Right cardiac atrium (tissue), 5 donors: ENCODE data around the gene FOXN4. TPM values are rescaled to one million over a fixed set of nuclear protein-coding genes. Genes with fewer than 3 reads are reported as not detected.

Experiments used
- ATAC-seq, 2 donors: fragments of 200-7000 bp; cut with Tn5 transposase; one replicate each; pipeline versions ENCODE4 v1.8.0 to v1.9.1; 2020; ENCODE audit warnings: moderate library complexity in 2 of 2, mild to moderate bottlenecking in 1 of 2
- DNase-seq, 3 donors: peaks; one replicate each; pipeline ENCODE4 v3.0.0-alpha.2; 2020
- H3K27ac ChIP-seq: one replicate; pipeline ENCODE4 v1.5.1; 2013; ENCODE audit warnings: mild to moderate bottlenecking, low read length, control low read depth, moderate library complexity
- H3K27me3 ChIP-seq: one replicate; pipeline ENCODE4 v1.6.1; 2013; ENCODE audit not compliant: control insufficient read depth, insufficient read depth
- H3K4me1 ChIP-seq: one replicate; pipeline ENCODE4 v1.6.1; 2013; ENCODE audit warnings: low read length; ENCODE audit not compliant: control insufficient read depth, insufficient read depth
- H3K4me3 ChIP-seq: one replicate; pipeline ENCODE4 v1.5.1; 2013; ENCODE audit warnings: low read length, control low read depth
- H3K9me3 ChIP-seq: one replicate; pipeline ENCODE4 v1.6.1; 2013; ENCODE audit warnings: low read length; ENCODE audit not compliant: control insufficient read depth
- WGBS: extraction: QIAGEN DNeasy Blood & Tissue Kit; methylation state at CpG from one replicate; pipeline ENCODE4 v1.1.7; 2013; 5-methylcytosine and 5-hydroxymethylcytosine counted together
- intact Hi-C, 4 donors: fragments of 100-400 bp; cut with DNase I; formaldehyde crosslinking; loops; one replicate each; pipeline versions ENCODE4 v1.11.0 to v1.14.0; 2022 to 2023
- polyA plus RNA-seq: library from polyadenylated mRNA; stranded (reverse); fragments of 200-250 nt; gene quantifications from one replicate; pipeline ENCODE4 v1.2.3, GENCODE V29; 2013
- total RNA-seq, 4 donors: library from RNA; stranded (reverse); fragmentation: NEBNext Ultra II Directional; extraction: Animal tissue kit (Norgen Biotek cat#: 25700); gene quantifications; one replicate each; pipeline ENCODE4 v1.2.1, GENCODE V29; 2021
- donor health status: healthy with polysubstance abuse.
- donor health status: DM: no; HTN: yes; CAD: no.
- donor health status: DM: no; HTN: no; CAD: no.
- donor health status: DM: no; HTN: yes; CAD: no; lungs with severe emphysema.
- donor health status: DM: yes; HTN: yes; CAD: no.

The FOXN4 gene
- total and polyA plus RNA-seq, 5 donors = not detected

DNA sequence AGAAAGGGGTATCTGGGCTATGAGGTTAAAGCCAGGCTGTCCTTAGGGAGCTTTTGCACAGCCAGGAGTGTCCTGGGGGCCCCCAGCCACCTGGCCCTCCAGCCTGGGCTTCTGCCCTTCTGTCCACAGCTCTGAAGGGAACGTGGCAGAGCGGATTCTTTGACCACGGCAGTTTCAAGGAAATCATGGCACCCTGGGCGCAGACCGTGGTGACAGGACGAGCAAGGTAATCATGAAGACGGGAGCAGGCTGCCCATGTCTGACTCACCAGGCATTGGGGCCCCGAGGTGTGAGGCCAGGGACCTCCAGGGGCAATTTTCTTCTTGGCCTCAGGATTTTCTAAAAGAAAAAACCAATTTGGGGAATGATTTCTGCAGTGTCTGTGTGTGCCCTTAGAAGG is 53.1 kb downstream of the FOXN4 start:
- ATAC-seq = no peak
- H3K27ac ChIP-seq = no peak overlapping the region
- no peaks in the 10 kb centered on the region for H3K9me3 ChIP-seq
- WGBS = 82% methylated on average over 8 of the region's 8 CpGs
- intact Hi-C loops = no loop called here
- no peaks in the 10 kb centered on the region for H3K27me3 ChIP-seq
- no peaks in the 10 kb centered on the region for H3K4me1 ChIP-seq
- DNase-seq = no peak
- H3K4me3 ChIP-seq = no peak overlapping the region

DNA sequence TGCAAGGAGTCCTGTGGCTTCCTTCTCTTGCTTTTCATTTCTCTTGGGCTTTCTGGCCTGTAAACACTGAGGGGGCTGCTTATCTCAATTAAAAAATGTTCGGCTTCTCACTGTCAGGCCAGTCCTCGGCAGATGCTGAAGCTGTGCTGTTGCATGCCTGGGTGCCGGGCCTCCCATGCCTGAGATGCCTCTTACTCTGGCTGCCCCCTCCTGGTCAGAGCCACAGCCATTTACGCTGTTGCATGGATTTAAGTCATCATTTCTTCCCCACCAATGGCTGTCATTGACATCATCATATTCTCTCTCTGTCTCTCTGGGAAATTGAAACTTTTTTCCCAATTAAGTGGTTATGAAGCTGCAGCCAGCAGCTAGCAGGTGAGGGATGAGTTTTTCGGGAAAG is 53.7 kb downstream of the FOXN4 start:
- Histone ChIP-seq H3K27ac (no peak overlapping the region), H3K4me1 (no peaks in the 10 kb centered on the region), H3K9me3 (no peaks in the 10 kb centered on the region), H3K4me3 (no peak overlapping the region), H3K27me3 (no peaks in the 10 kb centered on the region)
- DNase-seq = no peak
- ATAC-seq = no peak
- intact Hi-C loops = no loop called here
- WGBS = 62% methylated on average over 5 of the region's 5 CpGs

DNA sequence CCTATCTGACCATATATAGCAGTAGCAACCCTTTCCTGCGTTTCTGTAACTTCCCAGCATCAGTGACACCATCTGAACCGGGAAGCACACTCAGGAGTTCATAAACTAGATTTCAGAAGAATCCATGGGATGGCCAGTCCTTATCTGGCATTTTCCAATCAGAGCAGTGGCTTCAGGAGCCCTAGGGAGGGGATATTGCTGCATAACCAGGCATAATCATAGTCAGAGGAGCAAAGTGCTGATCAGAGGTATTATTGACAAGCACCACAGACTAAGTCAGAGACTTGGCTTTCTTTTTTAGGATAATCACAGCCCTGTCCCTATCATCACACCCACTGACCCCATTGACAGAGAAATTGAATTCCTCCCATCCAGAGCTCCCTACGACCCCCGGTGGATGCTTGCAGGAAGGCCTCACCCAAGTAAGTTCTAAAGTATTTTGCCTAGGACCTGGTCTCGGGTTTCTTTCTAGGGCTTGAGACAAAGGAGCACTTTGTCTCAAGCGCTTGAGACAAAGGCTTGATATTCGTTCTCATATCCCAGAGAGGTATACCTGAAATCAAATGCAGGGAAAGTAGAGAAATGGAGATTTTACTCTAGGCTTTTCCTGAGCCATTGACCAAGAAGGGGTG is 55.1 kb downstream of the FOXN4 start:
- ATAC-seq (no peak), DNase-seq (no peak)
- intact Hi-C loops = no loop called here
- WGBS = 95% methylated on average over 7 of the region's 7 CpGs
- Histone ChIP-seq H3K9me3 (no peaks in the 10 kb centered on the region), H3K27ac (no peak overlapping the region), H3K4me1 (no peaks in the 10 kb centered on the region), H3K27me3 (no peaks in the 10 kb centered on the region), H3K4me3 (no peak overlapping the region)

DNA sequence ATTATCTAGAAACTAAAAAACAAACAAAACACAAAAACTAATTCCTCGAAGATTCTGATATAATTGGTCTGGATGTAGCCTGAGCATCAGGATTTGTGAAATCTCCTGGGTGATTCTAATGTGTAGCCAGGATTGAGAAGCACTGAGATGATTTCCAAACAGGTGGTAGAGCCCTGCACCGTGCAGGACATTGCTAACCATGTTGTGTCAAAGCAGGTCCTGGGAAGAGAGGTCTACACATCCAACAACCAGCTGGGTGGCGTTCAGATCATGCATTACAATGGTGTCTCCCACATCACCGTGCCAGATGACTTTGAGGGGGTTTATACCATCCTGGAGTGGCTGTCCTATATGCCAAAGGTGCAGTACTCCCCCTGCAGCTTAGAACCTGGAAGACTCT is 56.3 kb downstream of the FOXN4 start:
- WGBS = 93% methylated on average over 4 of the region's 4 CpGs
- H3K4me1 ChIP-seq = no peaks in the 10 kb centered on the region
- intact Hi-C loops = no loop called here
- H3K27ac ChIP-seq = no peak overlapping the region
- no peaks in the 10 kb centered on the region for H3K27me3 ChIP-seq
- ATAC-seq = no peak
- no peak for DNase-seq
- H3K4me3 ChIP-seq = no peak overlapping the region
- H3K9me3 ChIP-seq = no peaks in the 10 kb centered on the region

DNA sequence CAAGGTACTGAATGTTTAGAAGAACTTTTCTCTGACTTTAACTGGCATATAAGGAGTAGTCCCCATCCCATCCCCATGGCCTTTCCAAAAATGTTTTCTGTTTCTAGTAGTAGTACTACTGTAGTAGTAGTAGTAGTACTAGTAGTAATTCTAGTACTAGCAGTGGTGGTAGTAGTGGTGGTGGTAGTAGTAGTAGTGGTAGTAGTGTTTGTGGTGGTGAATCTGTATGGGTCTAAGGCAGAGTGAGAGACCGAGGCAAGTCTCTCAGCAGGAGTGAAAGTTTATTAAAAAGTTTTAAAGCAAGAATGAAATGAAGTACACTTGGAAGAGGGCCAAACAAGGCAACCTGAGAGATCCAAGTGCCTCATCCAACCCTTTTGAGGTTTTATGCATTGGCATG is 58.6 kb downstream of the FOXN4 start:
- ATAC-seq = no peak
- Histone ChIP-seq H3K9me3 (no peaks in the 10 kb centered on the region), H3K27ac (no peak overlapping the region), H3K4me3 (no peak overlapping the region), H3K4me1 (no peaks in the 10 kb centered on the region), H3K27me3 (no peaks in the 10 kb centered on the region)
- 89% methylated on average over 1 of the region's 1 CpG for WGBS
- no peak for DNase-seq
- intact Hi-C loops = no loop called here

DNA sequence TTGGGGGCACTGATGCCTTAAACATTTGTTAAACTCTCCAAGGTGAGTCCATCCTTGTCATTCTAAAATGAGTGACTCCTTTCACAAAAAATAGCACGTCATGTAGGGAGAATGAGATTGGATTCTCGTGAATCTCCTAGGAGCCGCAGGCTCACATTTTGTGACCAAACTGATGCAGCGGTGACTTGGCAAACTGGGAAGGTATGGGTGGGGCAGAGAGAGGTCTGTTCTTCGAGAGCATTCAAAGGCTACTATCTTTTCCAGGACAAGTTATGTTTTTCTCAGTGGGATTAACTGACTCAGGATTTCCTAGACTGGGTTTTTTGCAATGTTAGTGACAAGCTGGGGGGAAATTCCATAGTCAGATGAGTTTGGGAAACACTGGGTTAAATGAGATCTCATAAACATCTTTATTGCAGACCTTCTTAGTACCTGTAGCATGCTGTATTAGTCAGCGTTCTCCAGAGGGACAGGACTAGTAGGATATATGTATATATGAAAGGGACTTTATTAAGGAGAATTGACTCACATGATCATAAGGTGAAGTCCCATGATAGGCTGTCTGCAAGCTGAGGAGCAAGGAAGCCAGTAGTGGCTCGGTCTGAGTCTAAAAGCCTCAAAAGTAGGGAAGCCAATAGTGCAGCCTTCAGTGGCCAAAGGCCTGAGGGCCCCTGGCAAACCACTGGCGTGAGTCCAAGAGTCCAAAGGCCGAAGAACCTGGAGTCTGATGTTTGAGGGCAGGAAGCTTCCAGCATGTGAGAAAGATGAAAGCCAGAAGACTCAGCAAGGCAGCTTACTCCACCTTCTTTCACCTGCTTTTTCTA is 61.0 kb downstream of the FOXN4 start:
- intact Hi-C loops = no loop called here
- H3K9me3 ChIP-seq = no peaks in the 10 kb centered on the region
- WGBS = 80% methylated on average over 9 of the region's 9 CpGs
- H3K27ac ChIP-seq = no peak overlapping the region
- DNase-seq (no peak), ATAC-seq (no peak)
- H3K4me1 ChIP-seq = no peaks in the 10 kb centered on the region
- no peaks in the 10 kb centered on the region for H3K27me3 ChIP-seq
- no peak overlapping the region for H3K4me3 ChIP-seq

DNA sequence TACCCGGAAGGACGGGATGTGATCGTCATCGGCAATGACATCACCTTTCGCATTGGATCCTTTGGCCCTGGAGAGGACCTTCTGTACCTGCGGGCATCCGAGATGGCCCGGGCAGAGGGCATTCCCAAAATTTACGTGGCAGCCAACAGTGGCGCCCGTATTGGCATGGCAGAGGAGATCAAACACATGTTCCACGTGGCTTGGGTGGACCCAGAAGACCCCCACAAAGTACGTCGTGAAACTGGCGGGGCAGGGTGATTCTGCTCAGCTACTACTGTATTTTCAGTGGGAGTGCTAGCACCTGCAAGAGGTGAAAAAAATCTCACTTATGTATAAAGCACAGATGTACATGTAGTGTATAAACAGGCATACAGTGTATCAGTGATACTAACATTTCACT is 62.9 kb downstream of the FOXN4 start:
- WGBS = 96% methylated on average over 15 of the region's 15 CpGs
- no peaks in the 10 kb centered on the region for H3K9me3 ChIP-seq
- no peak for DNase-seq
- no peak overlapping the region for H3K27ac ChIP-seq
- no peaks in the 10 kb centered on the region for H3K27me3 ChIP-seq
- H3K4me3 ChIP-seq = no peak overlapping the region
- intact Hi-C loops = no loop called here
- no peaks in the 10 kb centered on the region for H3K4me1 ChIP-seq
- no peak for ATAC-seq

DNA sequence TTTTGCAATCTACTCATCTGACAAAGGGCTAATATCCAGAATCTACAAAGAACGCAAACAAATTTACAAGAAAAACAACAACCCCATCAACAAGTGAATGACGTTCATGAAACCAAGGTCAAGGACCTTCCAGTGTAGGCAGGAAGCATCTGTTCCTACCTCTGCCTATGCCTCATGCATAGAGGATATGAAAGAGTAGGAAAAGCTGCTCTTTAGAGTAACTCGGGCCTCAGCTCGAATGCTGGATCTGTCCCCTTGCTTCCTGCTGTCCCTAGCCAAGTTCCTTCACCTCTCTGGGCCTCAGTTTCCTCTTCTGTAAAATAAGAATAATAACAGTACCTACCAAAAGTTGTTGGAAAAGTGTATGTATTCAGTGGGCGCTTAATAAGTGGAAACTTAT is 65.0 kb downstream of the FOXN4 start:
- Histone ChIP-seq H3K27me3 (no peaks in the 10 kb centered on the region), H3K27ac (no peak overlapping the region), H3K4me1 (no peaks in the 10 kb centered on the region), H3K4me3 (no peak overlapping the region), H3K9me3 (no peaks in the 10 kb centered on the region)
- ATAC-seq = no peak
- intact Hi-C loops = no loop called here
- WGBS = 68% methylated on average over 5 of the region's 5 CpGs
- no peak for DNase-seq

DNA sequence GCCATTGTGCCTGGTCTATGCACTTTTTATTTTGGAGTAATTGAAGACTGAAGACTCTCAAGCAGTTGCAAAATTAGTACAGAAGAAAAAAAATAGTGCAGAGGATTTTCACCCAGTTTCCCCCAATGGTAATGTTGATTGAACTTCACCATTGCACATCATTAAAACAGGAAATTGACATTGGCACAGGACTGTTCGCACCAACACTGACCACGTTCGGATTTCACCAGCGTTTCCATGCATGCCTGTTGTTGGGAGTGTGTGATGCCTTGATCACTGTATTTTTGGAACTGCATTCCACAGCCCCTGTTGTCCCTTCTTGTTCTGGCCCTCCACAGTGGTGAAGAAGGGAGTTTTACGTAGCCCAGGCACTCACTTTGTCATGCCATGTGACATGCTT is 67.1 kb downstream of the FOXN4 start:
- ATAC-seq (no peak), DNase-seq (no peak)
- H3K27ac ChIP-seq = no peak overlapping the region
- WGBS = 76% methylated on average over 5 of the region's 5 CpGs
- no peaks in the 10 kb centered on the region for H3K27me3 ChIP-seq
- no peak overlapping the region for H3K4me3 ChIP-seq
- intact Hi-C loops = no loop called here
- H3K9me3 ChIP-seq = no peaks in the 10 kb centered on the region
- no peaks in the 10 kb centered on the region for H3K4me1 ChIP-seq

DNA sequence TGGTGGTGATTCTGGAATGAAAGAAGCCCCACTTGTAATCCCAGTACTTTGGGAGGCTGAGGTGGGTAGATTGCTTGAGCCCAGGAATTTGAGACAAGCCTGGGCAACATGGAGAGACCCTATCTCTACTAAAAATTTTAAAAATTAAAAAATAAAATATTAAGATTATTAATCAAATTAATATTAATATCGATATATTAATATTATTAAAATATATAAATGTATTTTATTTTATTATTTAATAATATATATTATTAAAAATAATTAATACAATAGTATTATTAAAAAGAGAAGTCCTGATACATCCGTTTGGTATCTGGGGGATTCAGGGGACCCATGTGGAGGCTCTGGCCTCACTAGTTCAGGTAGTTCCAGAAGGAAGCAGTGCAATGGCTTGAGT is 68.7 kb downstream of the FOXN4 start:
- no peak overlapping the region for H3K4me3 ChIP-seq
- no peak overlapping the region for H3K27ac ChIP-seq
- intact Hi-C loops = no loop called here
- no peaks in the 10 kb centered on the region for H3K4me1 ChIP-seq
- H3K27me3 ChIP-seq = no peaks in the 10 kb centered on the region
- no peaks in the 10 kb centered on the region for H3K9me3 ChIP-seq
- ATAC-seq (no peak), DNase-seq (no peak)
- 94% methylated on average over 2 of the region's 2 CpGs for WGBS

DNA sequence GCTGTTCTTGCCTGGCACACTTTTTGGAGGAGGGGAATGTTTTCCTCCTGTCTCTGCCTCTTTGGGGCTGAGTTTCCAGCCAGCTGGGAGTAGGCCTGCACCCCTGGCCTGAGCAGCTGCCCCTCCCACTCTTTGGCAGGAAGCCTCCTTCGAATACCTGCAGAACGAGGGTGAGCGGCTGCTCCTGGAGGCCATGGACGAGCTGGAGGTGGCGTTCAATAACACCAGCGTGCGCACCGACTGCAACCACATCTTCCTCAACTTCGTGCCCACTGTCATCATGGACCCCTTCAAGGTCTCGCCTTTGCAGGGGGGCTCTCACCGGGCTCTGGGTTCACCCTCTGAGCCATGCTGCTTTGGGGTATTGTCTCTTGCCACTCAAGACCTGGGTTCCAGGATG is 69.4 kb downstream of the FOXN4 start:
- WGBS = 89% methylated on average over 11 of the region's 11 CpGs
- intact Hi-C loops = loop anchor here in 2 of 4 donors (10.0 kb wide), 1 partner anchor 55 kb away; no protein-coding TSS in a partner anchor
- Histone ChIP-seq H3K4me1 (no peaks in the 10 kb centered on the region), H3K27ac (no peak overlapping the region), H3K9me3 (no peaks in the 10 kb centered on the region), H3K4me3 (no peak overlapping the region), H3K27me3 (no peaks in the 10 kb centered on the region)
- ATAC-seq (peak; percentile 24 to 34), DNase-seq (peak in 1 of 3 donors; percentile 20)
